HepG2 (cell line): ENCODE data around the gene SH3PXD2A. TPM values are rescaled to one million over a fixed set of nuclear protein-coding genes. Genes with fewer than 3 reads are reported as not detected.

Source experiments
- ATAC-seq: fragments of 200-7000 bp; cut with Tn5 transposase; 3 replicates; pipeline ENCODE4 v1.9.1; 2020; ENCODE audit warnings: mild to moderate bottlenecking, moderate library complexity
- BruUV-seq: library from RNA; stranded (reverse); fragments of 400-500 nt; replicated peaks from 2 replicates; lab custom pipeline; 2021; lab: Mats Ljungman, UMichigan
- CTCF ChIA-PET: fragments of 300-600 bp; formaldehyde crosslinking; extraction: SDS; loops from one replicate; lab custom pipeline; 2021; ENCODE audit warnings: low total read pairs, inconsistent platforms, low intra/inter-chr PET ratio; lab: Yijun Ruan, JAX
- POLR2A ChIA-PET: fragments of 350-600 bp; sonication (Branson Sonifier 250); formaldehyde crosslinking; loops from one replicate; lab custom pipeline; 2020; ENCODE audit warnings: antibody characterized with exemption, inconsistent platforms; lab: Yijun Ruan, JAX
- DNase-seq: peaks from one replicate; pipeline ENCODE4 v3.0.0-alpha.2; 2015; ENCODE audit warnings: low spot score
- FAIRE-seq: peaks from 3 replicates; lab custom pipeline; 2011; peaks lifted over from hg19 to GRCh38; lab: Jason Lieb, UNC
- H2AFZ ChIP-seq: one replicate; pipeline ENCODE4 v1.6.1; 2011; ENCODE audit warnings: low read length, inconsistent platforms
- H3K27ac ChIP-seq: fragments of 300-600 bp; 3 replicates; pipeline ENCODE4 v1.8.0; 2011; ENCODE audit warnings: mixed run types, mild to moderate bottlenecking, mixed read lengths, low read length, inconsistent platforms; ENCODE audit not compliant: insufficient read depth; ENCODE audit errors: extremely low read length
- H3K27me3 ChIP-seq, 2 experiments: fragments of 200-600 bp in 1 of 2; 2 replicates in 1 of 2; 3 replicates in 1 of 2; pipeline versions ENCODE4 v1.6.0 to v1.8.0; 2011; ENCODE audit warnings: low read length in 2 of 2, mild to moderate bottlenecking in 2 of 2, moderate library complexity in 2 of 2, inconsistent platforms in 1 of 2; ENCODE audit not compliant: insufficient read depth in 2 of 2, control insufficient read depth in 1 of 2
- H3K36me3 ChIP-seq, 2 experiments: fragments of 200-600 bp in 1 of 2; replicated peaks in 1 of 2; 2 replicates in 1 of 2; 3 replicates in 1 of 2; pipeline versions ENCODE4 v1.5.1 to v1.8.0; 2011; ENCODE audit warnings: low read length in 2 of 2, inconsistent platforms in 1 of 2; ENCODE audit not compliant: insufficient read depth in 2 of 2, control insufficient read depth in 1 of 2
- H3K4me1 ChIP-seq: 2 replicates; pipeline ENCODE4 v1.5.1; 2012; ENCODE audit warnings: low read length, inconsistent platforms; ENCODE audit not compliant: insufficient read depth
- H3K4me2 ChIP-seq: 2 replicates; pipeline ENCODE4 v1.6.0; 2011; ENCODE audit warnings: low read depth, low read length, inconsistent platforms
- H3K4me3 ChIP-seq, 3 experiments: fragments of 200-600 bp in 1 of 3; sonication (generic), shearing (Covaris generic) in 1 of 3; replicated peaks in 1 of 3; 2 replicates each; pipeline ENCODE4 v1.5.1; 2011 to 2016; ENCODE audit warnings: low read length in 3 of 3, inconsistent platforms in 2 of 3, low read depth in 2 of 3, mild to moderate bottlenecking in 2 of 3, control low read depth in 1 of 3, mixed read lengths in 1 of 3; ENCODE audit not compliant: insufficient read depth in 1 of 3
- H3K79me2 ChIP-seq: one replicate; pipeline ENCODE4 v1.6.1; 2011; ENCODE audit warnings: low read length, inconsistent platforms; ENCODE audit not compliant: insufficient read depth
- H3K9ac ChIP-seq: 2 replicates; pipeline ENCODE4 v1.6.0; 2011; ENCODE audit warnings: mild to moderate bottlenecking, low read depth, low read length, inconsistent platforms; ENCODE audit not compliant: insufficient read depth
- H3K9me3 ChIP-seq: 2 replicates; pipeline ENCODE4 v1.5.1; 2012; ENCODE audit warnings: mild to moderate bottlenecking, low read length
- H4K20me1 ChIP-seq: 2 replicates; pipeline ENCODE4 v1.6.0; 2011; ENCODE audit warnings: inconsistent platforms, mild to moderate bottlenecking, low read length, moderate library complexity; ENCODE audit not compliant: insufficient read depth
- AHR ChIP-seq: IDR thresholded peaks from 2 replicates; pipeline ENCODE4 v1.6.1; 2018; ENCODE audit warnings: missing genetic modification reagents, missing compliant biosample characterization
- CC2D1A ChIP-seq: sonication (generic); formaldehyde crosslinking; IDR thresholded peaks from 2 replicates; pipeline ENCODE4 v1.8.1; 2023; ENCODE audit warnings: mild to moderate bottlenecking, missing genetic modification reagents
- ELF1 ChIP-seq: sonication (generic); formaldehyde crosslinking; IDR thresholded peaks from 2 replicates; pipeline ENCODE4 v1.4.0; 2020; ENCODE audit warnings: missing genetic modification reagents
- GZF1 ChIP-seq: sonication (generic); formaldehyde crosslinking; IDR thresholded peaks from 2 replicates; pipeline ENCODE4 v1.5.1; 2020; ENCODE audit warnings: mild to moderate bottlenecking, missing genetic modification reagents
- HDAC1 ChIP-seq: sonication (generic); formaldehyde crosslinking; IDR thresholded peaks from 2 replicates; pipeline ENCODE4 v1.5.1; 2020; ENCODE audit warnings: mild to moderate bottlenecking, missing genetic modification reagents
- LBX2 ChIP-seq: sonication (generic); formaldehyde crosslinking; IDR thresholded peaks from 2 replicates; pipeline ENCODE4 v1.5.0; 2020; ENCODE audit warnings: missing genetic modification reagents, mild to moderate bottlenecking, borderline replicate concordance
- MAZ ChIP-seq, 2 experiments: sonication (generic) in 1 of 2; formaldehyde crosslinking in 1 of 2; IDR thresholded peaks; 2 replicates each; pipeline versions ENCODE4 v1.5.0 to v1.6.1; 2012 to 2020; ENCODE audit warnings: low read depth in 2 of 2, mild to moderate bottlenecking in 2 of 2, borderline replicate concordance in 1 of 2, improper control_type of control experiment in 1 of 2, low read length in 1 of 2, missing genetic modification reagents in 1 of 2, moderate library complexity in 1 of 2
- NFAT5 ChIP-seq: sonication (generic); formaldehyde crosslinking; IDR thresholded peaks from 2 replicates; pipeline ENCODE4 v1.4.0; 2020; ENCODE audit warnings: missing genetic modification reagents
- SNRNP70 ChIP-seq: fragments of 200-400 bp; formaldehyde crosslinking; IDR thresholded peaks from 2 replicates; pipeline ENCODE4 v1.6.1; 2017; ENCODE audit warnings: mild to moderate bottlenecking, low read depth, low read length, moderate library complexity
- ZBTB42 ChIP-seq: sonication (generic); formaldehyde crosslinking; IDR thresholded peaks from 2 replicates; pipeline ENCODE4 v1.5.0; 2020; ENCODE audit warnings: mild to moderate bottlenecking, missing genetic modification reagents
- ZBTB43 ChIP-seq: sonication (generic); formaldehyde crosslinking; conservative IDR thresholded peaks from 2 replicates; pipeline ENCODE4 v1.4.0; 2020; ENCODE audit warnings: missing genetic modification reagents
- ZMYM4 ChIP-seq: sonication (generic); formaldehyde crosslinking; IDR thresholded peaks from 2 replicates; pipeline ENCODE4 v1.8.1; 2023; ENCODE audit warnings: mild to moderate bottlenecking, missing genetic modification reagents
- ZNF12 ChIP-seq: sonication (generic); formaldehyde crosslinking; IDR thresholded peaks from 2 replicates; pipeline ENCODE4 v1.5.0; 2020; ENCODE audit warnings: missing genetic modification reagents
- ZNF234 ChIP-seq: sonication (generic); formaldehyde crosslinking; conservative IDR thresholded peaks from 2 replicates; pipeline ENCODE4 v1.5.1; 2020; ENCODE audit warnings: mild to moderate bottlenecking, missing genetic modification reagents
- ZNF274 ChIP-seq: sonication (generic); formaldehyde crosslinking; IDR thresholded peaks from 2 replicates; pipeline ENCODE4 v1.5.1; 2020; ENCODE audit warnings: mild to moderate bottlenecking, missing genetic modification reagents
- ZNF672 ChIP-seq: sonication (generic); formaldehyde crosslinking; IDR thresholded peaks from 2 replicates; pipeline ENCODE4 v1.8.1; 2022; ENCODE audit warnings: missing genetic modification reagents
- ZNF800 ChIP-seq: sonication (generic); formaldehyde crosslinking; IDR thresholded peaks from 2 replicates; pipeline ENCODE4 v1.4.0; 2020; ENCODE audit warnings: missing genetic modification reagents
- ZSCAN12 ChIP-seq: sonication (generic); formaldehyde crosslinking; IDR thresholded peaks from 2 replicates; pipeline ENCODE4 v1.9.0; 2021; ENCODE audit warnings: mild to moderate bottlenecking, missing genetic modification reagents
- WGBS: methylation state at CpG from one replicate; pipeline ENCODE4 v1.1.6; 2017; ENCODE audit warnings: low lambda C conversion rate; 5-methylcytosine and 5-hydroxymethylcytosine counted together
- in situ Hi-C: cut with HindIII; loops from 2 replicates; pipeline ENCODE4 v1.10.0; 2017; ENCODE audit warnings: low pct_unique_long_range_greater_than_20kb; ENCODE audit not compliant: extremely low pct_ligation_motif_present
- intact Hi-C: fragments of 100-400 bp; cut with micrococcal nuclease; formaldehyde crosslinking; loops from one replicate; pipeline ENCODE4 v1.10.0; 2022; ENCODE audit not compliant: unreplicated experiment
- polyA plus RNA-seq, 8 experiments: library from polyadenylated mRNA; depleted of rRNA in 3 of 8; stranded (reverse) in 7 of 8; unstranded in 1 of 8; fragments of >200 nt; fragmentation: Illumina TruSeq in 4 of 8; extraction: Trizol in 4 of 8; gene quantifications; 2 replicates each; pipeline versions ENCODE4 v1.2.1 to v1.2.3, GENCODE V29; 2011 to 2016; ENCODE audit warnings: low read depth in 4 of 8, missing spikeins in 1 of 8, mixed read lengths in 1 of 8; ENCODE audit not compliant: insufficient read depth in 1 of 8
- total RNA-seq, 5 experiments: library from RNA; depleted of rRNA; stranded (reverse); fragments of >200 nt; fragmentation: Illumina TruSeq; extraction: Trizol; gene quantifications; 2 replicates each; pipeline ENCODE4 v1.2.3, GENCODE V29; 2016; ENCODE audit warnings: low read depth in 1 of 5

SH3PXD2A gene
- total and polyA plus RNA-seq, 2 of the 13 experiments (the other 11 are each of a cell fraction or from before 2014, with no cell fraction given): 11.1 to 11.3 TPM

- no peak overlapping the region for H3K4me3 ChIP-seq
- no TSS peak for BruUV-seq
- no peaks in the 10 kb centered on the region; a peak in 1 of 5 replicates for H3K27me3 ChIP-seq
- H3K27ac ChIP-seq: no peak overlapping the region
- TF ChIP-seq ZSCAN12 (CRISPR knock-in tag) (no peak), SNRNP70 (no peak), MAZ (IDR thresholded peaks at IDR 0.05; ENCODE audit: borderline replicate concordance, low read depth, low read length) (no peak), MAZ (CRISPR knock-in tag; IDR thresholded peaks at IDR 0.05; ENCODE audit: low read depth) (no peak), LBX2 (CRISPR knock-in tag) (no peak), ZNF672 (no peak), ZBTB43 (CRISPR knock-in tag) (no peak), ZNF234 (CRISPR knock-in tag) (no peak), CC2D1A (CRISPR knock-in tag) (no peak), ZNF800 (CRISPR knock-in tag) (no peak), ELF1 (CRISPR knock-in tag) (no peak), AHR (CRISPR knock-in tag) (no peak), ZBTB42 (no peak), ZNF274 (CRISPR knock-in tag) (no peak), ZMYM4 (CRISPR knock-in tag) (no peak), NFAT5 (CRISPR knock-in tag) (no peak), ZNF12 (CRISPR knock-in tag) (no peak), GZF1 (no peak), HDAC1 (CRISPR knock-in tag) (no peak)
- no peak overlapping the region for H2AFZ ChIP-seq
- ATAC-seq (no peak), DNase-seq (no peak), FAIRE-seq (no peak)
- H3K9me3 ChIP-seq: no peaks in the 10 kb centered on the region
- ChIA-PET POLR2A (no interaction called here), CTCF (no interaction called here)
- peaks cover 7 to 36% of the 10 kb centered on the region in 2 experiments; a peak in 3 of 5 replicates for H3K36me3 ChIP-seq
- H3K79me2 ChIP-seq: no peaks in the 10 kb centered on the region
- no peak overlapping the region for H3K4me2 ChIP-seq
- H3K9ac ChIP-seq: no peak overlapping the region
- no peaks in the 10 kb centered on the region for H3K4me1 ChIP-seq
- intact Hi-C loops (no loop called here), in situ Hi-C loops (no loop called here)
- 86% methylated on average over 5 of the region's 5 CpGs for WGBS
- no peaks in the 10 kb centered on the region for H4K20me1 ChIP-seq
These were observed 40.8 kb upstream of the SH3PXD2A start for GRCh38 chr10:103896225-103896624.
